BLaER1 (cell line): ENCODE results near the gene MACF1.

Experiments used
- H3K27ac ChIP-seq: shearing (Covaris generic); formaldehyde crosslinking; 2 replicates; pipeline ENCODE4 v1.8.1; 2022
- H3K27me3 ChIP-seq: shearing (Covaris generic); formaldehyde crosslinking; 2 replicates; pipeline ENCODE4 v1.8.1; 2022
- H3K36me3 ChIP-seq: shearing (Covaris generic); formaldehyde crosslinking; 2 replicates; pipeline ENCODE4 v1.8.1; 2022
- H3K4me1 ChIP-seq: shearing (Covaris generic); formaldehyde crosslinking; 2 replicates; pipeline ENCODE4 v1.8.1; 2022
- H3K4me2 ChIP-seq: shearing (Covaris generic); formaldehyde crosslinking; 2 replicates; pipeline ENCODE4 v1.8.1; 2022
- H3K4me3 ChIP-seq: shearing (Covaris generic); formaldehyde crosslinking; 2 replicates; pipeline ENCODE4 v1.8.1; 2022
- H3K9ac ChIP-seq: shearing (Covaris generic); formaldehyde crosslinking; 2 replicates; pipeline ENCODE4 v1.8.1; 2022
- H3K9me3 ChIP-seq: shearing (Covaris generic); formaldehyde crosslinking; 2 replicates; pipeline ENCODE4 v1.8.1; 2022
- H4K20me1 ChIP-seq: shearing (Covaris generic); formaldehyde crosslinking; 2 replicates; pipeline ENCODE4 v1.8.1; 2022
- Cebpa-rat ChIP-seq: shearing (Covaris generic); IDR thresholded peaks from 2 replicates; pipeline ENCODE4 v1.8.1; 2022

Gene MACF1

DNA sequence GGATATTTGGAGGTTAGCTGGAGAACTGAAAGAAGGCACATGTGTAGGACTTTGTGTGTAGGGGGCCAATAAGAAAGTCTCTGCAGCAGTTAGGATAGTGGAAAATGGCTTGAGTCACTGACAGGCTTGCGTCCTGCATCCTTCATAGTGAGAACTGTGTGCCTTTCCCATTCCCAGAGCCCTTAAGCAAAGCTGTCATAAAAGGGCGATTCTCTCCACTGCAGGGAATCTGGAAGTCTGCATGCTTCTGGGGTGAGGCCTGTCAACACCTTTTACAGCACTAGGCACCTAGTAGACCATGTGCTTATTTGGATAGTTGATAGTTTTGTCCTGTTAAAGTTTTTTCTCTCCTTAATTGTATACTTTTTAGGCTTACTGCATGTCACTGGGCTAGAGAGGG, 39.4 kb upstream of the MACF1 start:
- peaks cover 87% of the 10 kb centered on the region for H4K20me1 ChIP-seq
- no peak overlapping the region for H3K27ac ChIP-seq
- no peak overlapping the region for H3K4me3 ChIP-seq
- H3K4me1 ChIP-seq = peaks cover 27% of the 10 kb centered on the region
- no peak for TF ChIP-seq Cebpa-rat
- no peaks in the 10 kb centered on the region for H3K9me3 ChIP-seq
- H3K27me3 ChIP-seq = no peaks in the 10 kb centered on the region
- H3K36me3 ChIP-seq = 0 out of 2 replicates have a peak, but pooled peaks cover 3% of the 10 kb centered on the region
- H3K9ac ChIP-seq = no peak overlapping the region
- no peak overlapping the region for H3K4me2 ChIP-seq

DNA sequence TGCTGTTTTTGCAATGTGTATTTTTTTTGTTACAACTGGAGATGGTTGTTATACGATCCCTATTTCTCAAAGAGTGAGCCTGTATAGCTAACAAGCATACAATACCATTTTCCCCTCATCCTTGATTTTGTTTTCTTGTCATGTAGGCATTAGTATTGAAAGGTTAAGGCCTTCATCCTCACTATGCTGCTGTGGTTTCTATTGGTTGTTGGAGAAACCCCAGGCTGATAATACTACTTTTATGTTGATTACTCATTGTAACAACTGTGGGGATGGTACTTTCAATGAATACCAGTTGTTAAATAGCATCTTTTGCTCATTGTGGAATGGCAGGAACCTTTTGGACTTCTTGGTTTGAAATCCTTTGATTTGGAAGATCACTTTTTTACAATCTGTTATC, 39.0 kb upstream of the MACF1 start:
- Histone ChIP-seq H3K27ac (no peak overlapping the region), H3K27me3 (no peaks in the 10 kb centered on the region), H3K4me3 (no peak overlapping the region), H3K4me2 (no peak overlapping the region), H3K9me3 (no peaks in the 10 kb centered on the region), H3K36me3 (0 out of 2 replicates have a peak, but pooled peaks cover 3% of the 10 kb centered on the region), H3K4me1 (peaks cover 30% of the 10 kb centered on the region), H4K20me1 (peaks cover 89% of the 10 kb centered on the region), H3K9ac (no peak overlapping the region)
- no peak for TF ChIP-seq Cebpa-rat

DNA sequence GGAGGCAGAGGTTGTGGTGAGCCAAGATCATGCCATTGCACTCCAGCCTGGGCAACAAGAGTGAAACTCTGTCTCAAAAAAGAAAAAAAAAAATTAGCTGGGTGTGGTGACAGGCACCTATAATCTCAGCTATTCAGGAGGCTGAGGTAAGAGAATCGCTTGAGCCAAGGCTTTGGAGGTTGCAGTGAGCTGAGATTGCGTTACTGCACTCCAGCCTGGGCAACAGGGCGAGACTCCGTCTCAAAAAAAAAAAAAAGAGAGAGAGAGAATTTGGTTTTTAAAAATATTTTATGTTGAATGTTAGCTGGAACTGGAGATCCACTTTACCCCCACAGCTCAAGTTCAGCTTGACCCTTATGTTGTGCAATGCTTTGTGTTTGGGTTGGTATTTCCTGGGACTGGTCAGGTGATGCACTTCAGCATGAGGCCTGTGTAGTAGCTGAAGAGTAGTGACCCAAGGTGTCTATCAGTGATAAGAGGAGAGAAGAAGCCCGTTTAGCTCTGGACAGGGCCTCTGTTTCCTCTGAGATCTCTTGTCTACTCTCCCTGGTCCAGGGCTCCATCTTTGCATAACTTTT, 36.8 kb upstream of the MACF1 start:
- Histone ChIP-seq H3K36me3 (0 out of 2 replicates have a peak, but pooled peaks cover 3% of the 10 kb centered on the region), H3K4me1 (peaks cover 53% of the 10 kb centered on the region), H3K4me2 (no peak overlapping the region)

DNA sequence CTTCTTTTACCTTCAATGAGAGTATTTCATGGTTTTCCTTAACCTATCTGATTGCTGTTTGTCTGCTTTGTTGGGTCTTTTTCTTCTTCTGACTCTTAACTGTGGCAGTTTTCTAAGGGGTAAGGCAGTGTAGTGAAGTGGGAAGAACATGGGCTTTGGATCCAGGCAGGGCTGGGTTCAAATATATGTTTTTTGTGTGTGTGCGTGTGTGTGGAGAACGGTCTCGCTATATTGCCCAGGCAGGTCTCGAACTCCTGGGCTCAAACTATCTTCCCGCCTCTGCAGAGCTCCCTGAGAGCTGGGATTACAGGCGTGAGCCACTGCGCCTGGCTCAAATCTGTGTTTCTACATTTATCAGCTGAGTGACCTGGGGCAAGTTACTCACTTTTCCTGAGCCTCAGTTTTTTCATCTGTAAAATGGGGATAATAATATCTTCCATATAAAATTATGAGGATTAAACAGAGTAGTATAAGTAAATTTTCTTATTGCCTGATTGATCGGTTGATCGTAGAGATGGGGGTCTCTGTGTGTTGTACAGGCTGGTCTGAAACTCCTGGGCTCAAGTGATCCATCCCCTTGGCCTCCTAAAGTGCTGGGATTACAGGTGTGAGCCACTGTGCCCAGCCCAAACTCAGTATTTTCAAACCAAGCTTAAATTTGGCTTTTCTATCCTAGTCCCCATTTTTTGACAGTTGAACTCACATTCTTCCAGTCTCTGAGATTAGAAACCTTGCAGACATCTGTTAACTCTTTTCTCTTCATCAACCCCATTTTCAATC, 36.0 kb upstream of the MACF1 start:
- Histone ChIP-seq H3K9me3 (no peaks in the 10 kb centered on the region), H3K36me3 (0 out of 2 replicates have a peak, but pooled peaks cover 3% of the 10 kb centered on the region), H3K4me1 (peaks cover 61% of the 10 kb centered on the region), H4K20me1 (peaks cover 77% of the 10 kb centered on the region), H3K27ac (no peak overlapping the region), H3K27me3 (no peaks in the 10 kb centered on the region), H3K4me3 (no peak overlapping the region), H3K9ac (no peak overlapping the region), H3K4me2 (peak overlapping the region; percentile 25; the same call in 1 of the 2 replicates)
- no peak for TF ChIP-seq Cebpa-rat

More for the DNA sequence above, 36.8 kb upstream of the MACF1 start:
- H4K20me1 ChIP-seq = peaks cover 77% of the 10 kb centered on the region
- TF ChIP-seq Cebpa-rat = no peak
- no peaks in the 10 kb centered on the region for H3K9me3 ChIP-seq
- no peak overlapping the region for H3K27ac ChIP-seq
- no peaks in the 10 kb centered on the region for H3K27me3 ChIP-seq
- H3K4me3 ChIP-seq = no peak overlapping the region
- no peak overlapping the region for H3K9ac ChIP-seq

DNA sequence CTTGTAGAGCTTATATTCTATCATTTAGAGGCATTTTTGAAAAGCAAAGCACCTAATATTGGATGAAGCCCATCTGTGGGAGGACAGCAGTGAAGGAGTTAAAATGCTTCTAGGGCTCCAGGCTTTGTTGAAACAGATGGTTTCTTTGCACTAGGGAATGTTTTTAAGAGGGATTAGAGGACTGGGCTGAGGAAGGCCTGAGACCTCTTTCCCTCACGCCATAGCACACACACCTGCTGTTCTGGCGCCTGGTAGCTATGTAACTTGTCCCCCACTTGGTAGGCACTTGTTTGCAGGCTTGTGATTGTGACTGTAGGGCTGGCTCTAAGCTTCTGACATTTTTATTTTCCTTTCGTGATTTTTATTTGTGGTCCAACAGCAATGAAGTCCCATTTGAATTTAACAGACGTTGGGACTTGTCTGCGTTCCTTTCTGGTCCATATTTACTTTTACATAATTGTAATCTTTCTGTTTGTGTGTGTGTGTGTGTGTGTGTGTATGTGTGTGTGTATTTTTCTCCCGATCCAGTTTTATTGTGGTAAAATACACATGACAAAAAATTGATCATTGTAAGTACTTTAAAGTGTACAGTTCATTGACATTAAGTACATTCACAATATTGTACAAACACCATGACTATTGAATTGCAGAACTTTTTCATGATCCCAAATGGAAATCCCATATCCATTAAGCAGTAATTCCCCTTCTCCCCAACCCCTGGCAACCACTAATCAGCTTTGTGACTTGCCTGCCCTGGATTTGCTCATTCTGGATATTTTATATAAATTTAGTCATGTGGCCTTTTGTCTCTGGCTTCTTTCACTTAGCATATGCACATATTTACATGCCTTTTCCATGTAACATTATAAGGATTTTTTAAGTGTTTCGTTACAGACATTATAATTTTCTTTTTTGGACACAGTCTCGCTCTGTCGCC, 33.5 kb upstream of the MACF1 start:
- no peaks in the 10 kb centered on the region for H3K9me3 ChIP-seq
- no peaks in the 10 kb centered on the region for H3K36me3 ChIP-seq
- no peak overlapping the region for H3K9ac ChIP-seq
- H4K20me1 ChIP-seq = peaks cover 67% of the 10 kb centered on the region
- H3K4me3 ChIP-seq = no peak overlapping the region
- H3K27me3 ChIP-seq = no peaks in the 10 kb centered on the region
- peaks cover 60% of the 10 kb centered on the region for H3K4me1 ChIP-seq
- H3K27ac ChIP-seq = no peak overlapping the region
- TF ChIP-seq Cebpa-rat = no peak
- peak overlapping the region; percentile 1 for H3K4me2 ChIP-seq

DNA sequence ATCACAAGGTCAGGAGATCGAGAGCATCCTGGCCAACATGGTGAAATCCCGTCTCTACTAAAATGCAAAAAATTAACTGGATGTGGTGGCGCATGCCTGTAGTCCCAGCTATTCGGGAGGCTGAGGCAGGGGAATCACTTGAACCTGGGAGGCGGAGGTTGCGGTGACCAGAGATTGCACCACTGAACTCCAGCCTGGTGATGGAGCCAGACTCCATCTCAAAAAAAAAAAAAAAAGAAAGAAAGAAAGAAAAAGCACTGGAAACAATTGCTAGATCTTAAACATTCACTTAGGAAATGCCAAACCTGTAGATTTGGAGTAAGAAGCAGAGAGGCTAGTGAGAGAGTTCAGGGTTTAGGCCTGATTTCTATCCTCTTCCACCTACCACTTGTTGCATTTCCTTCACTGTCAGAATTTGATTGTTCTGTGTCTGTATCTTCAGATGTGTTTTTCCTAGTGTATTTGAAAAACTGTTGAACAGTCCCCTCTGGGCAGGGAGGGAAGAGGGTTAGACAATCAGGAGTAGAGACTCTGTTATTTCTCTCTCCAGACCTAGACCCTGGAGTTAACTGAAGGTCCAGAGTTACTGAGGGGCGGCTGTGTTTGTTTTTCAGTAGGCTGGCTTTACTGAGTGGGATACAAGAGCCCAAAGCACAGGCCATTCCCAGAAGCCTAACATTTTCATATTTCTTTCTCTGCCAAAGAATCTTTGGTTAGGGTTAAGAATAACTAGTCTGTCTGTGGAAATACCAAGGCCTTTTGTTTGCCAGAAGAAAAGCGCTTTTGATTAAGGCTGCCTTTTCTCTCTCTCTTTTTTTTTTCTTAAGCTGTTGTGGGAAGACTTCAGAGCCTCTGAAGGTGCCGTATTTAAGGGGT, 31.1 kb upstream of the MACF1 start:
- H3K4me1 ChIP-seq = peaks cover 59% of the 10 kb centered on the region
- H3K9me3 ChIP-seq = no peaks in the 10 kb centered on the region
- peak overlapping the region; percentile 10 for H3K27ac ChIP-seq
- H3K4me3 ChIP-seq = no peak overlapping the region
- H3K4me2 ChIP-seq = peak overlapping the region; percentile 61
- peaks cover 68% of the 10 kb centered on the region for H4K20me1 ChIP-seq
- H3K9ac ChIP-seq = peak overlapping the region; percentile 17
- TF ChIP-seq Cebpa-rat = no peak
- no peaks in the 10 kb centered on the region for H3K27me3 ChIP-seq
- H3K36me3 ChIP-seq = no peaks in the 10 kb centered on the region

DNA sequence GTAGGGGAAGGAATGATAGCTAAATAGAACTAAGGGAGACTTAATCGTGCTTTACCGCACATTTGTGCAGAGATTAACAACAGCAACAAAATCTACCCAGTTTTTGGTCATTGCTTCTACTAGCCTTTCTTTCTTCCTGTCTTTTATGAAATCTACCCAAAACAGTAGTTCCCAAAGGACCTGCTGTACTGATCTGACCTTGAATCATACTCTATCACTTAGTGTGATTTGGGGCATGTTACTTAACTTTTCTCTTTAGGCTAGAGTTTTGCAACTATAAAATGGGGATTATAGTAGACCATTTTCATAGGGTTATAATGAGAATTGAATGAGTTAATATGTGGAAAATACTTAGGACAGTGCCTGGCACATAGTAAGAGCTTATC, 30.5 kb upstream of the MACF1 start:
- Histone ChIP-seq H3K36me3 (no peaks in the 10 kb centered on the region), H3K4me2 (peak overlapping the region; percentile 61), H3K4me1 (peaks cover 56% of the 10 kb centered on the region), H3K9me3 (no peaks in the 10 kb centered on the region), H3K9ac (peak overlapping the region; percentile 17), H3K4me3 (no peak overlapping the region), H3K27me3 (no peaks in the 10 kb centered on the region), H4K20me1 (peaks cover 68% of the 10 kb centered on the region), H3K27ac (peak overlapping the region; percentile 10)
- no peak for TF ChIP-seq Cebpa-rat

DNA sequence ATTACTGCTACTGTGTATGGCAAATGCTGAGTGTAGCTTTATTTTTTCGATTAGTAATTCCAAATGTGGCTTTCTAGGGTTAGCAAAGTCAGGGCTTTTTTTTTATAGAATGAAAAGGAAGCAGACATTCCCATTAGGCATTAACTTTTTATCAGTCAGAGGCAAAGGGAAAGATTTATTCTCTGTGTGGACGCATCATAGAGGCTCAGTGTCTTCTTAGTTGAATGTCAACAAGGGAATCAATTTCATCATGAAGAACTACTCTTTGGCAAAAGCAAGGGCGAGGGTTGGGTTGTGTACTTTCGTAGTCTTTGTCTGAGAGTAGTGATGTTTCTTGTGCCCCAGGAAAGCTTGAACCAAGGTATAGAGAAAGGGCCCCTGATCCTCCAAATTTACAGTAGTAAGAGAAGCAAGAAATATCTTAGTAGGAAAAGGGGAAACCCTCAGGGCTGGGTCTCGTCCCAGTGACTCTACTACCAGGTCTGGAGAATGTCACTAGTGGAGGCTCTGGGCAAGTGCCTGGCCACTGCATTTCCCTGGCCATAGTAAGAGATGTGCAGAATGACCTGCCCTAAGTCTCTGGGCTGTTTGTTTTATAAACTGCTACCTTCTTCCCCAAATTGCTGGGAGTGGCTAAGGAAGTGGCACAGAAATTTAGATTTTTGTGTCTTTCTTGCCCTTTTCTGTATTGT, 30.0 kb upstream of the MACF1 start:
- no peaks in the 10 kb centered on the region for H3K9me3 ChIP-seq
- H3K36me3 ChIP-seq = no peaks in the 10 kb centered on the region
- H3K4me2 ChIP-seq = peak overlapping the region; percentile 61
- H3K27ac ChIP-seq = no peak overlapping the region; the same call in 1 of the 2 replicates
- TF ChIP-seq Cebpa-rat = no peak
- no peak overlapping the region for H3K4me3 ChIP-seq
- H4K20me1 ChIP-seq = peaks cover 65% of the 10 kb centered on the region
- H3K9ac ChIP-seq = no peak overlapping the region
- no peaks in the 10 kb centered on the region for H3K27me3 ChIP-seq
- peaks cover 50% of the 10 kb centered on the region for H3K4me1 ChIP-seq
